Eye (tissue), 1 donor: ENCODE measurements around the gene BABAM1.
"Not testable (repeated sequence)": the region's sequence is repeated elsewhere in the genome, so short reads cannot be mapped to it uniquely, and the experiment has no call there.

Experiments used
- DNase-seq: peaks from one replicate; pipeline ENCODE4 v3.0.0-alpha.2; 2015

Gene BABAM1

DNA sequence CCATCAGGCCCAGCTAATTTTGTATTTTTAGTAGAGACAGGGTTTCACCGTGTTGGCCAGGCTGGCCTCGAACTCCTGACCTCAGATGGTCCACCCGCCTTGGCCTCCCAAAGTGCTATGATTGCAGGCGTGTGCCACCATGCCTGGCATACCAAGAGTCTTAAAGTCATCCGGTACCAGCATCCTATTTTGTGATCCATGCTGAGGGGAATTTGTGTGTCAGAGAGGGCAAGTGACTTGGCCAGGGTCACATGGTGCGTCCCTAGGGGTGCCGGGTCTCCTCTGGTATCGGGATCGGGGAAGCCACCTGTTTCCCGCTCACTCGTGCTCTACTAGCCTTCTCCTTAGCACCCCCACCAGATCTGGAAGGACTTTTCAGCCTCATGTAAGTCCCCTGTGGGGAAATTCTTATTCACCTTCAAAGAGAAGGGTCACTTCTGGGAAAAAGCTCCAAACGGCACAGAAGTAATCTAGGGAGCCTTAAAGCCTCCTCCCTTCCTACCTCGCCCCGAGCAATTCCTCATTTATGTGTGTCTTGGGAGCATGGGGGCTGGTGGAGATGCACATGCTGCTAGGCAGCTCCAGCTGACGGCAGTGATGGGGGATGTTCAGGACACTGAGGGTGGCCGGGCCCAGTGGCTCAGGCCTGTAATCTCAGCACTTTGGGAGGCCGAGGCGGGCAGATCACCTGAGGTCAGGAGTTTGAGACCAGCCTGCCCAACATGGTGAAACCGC, 8.4 kb downstream of the BABAM1 start:
- DNase-seq, result no peak

DNA sequence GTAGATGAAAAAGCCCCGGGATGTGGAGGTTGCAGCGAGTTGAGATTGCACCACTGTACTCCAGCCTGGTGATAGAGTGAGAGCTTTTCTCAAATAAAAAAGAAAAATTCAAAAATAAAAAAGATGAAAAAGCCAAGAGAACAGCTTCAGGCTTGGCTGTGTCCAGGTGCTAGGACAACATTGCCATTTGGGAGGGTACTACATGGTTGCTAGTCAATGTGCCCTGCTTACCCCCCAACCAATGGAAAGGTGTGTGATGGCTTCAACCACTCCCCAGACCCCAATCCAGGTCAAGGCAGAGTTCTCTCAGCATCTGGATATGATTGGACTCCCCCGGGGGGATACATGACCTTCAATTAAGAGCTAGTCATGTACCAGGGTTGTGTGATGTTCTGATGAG, 12.2 kb downstream of the BABAM1 start:
- no peak for DNase-seq

DNA sequence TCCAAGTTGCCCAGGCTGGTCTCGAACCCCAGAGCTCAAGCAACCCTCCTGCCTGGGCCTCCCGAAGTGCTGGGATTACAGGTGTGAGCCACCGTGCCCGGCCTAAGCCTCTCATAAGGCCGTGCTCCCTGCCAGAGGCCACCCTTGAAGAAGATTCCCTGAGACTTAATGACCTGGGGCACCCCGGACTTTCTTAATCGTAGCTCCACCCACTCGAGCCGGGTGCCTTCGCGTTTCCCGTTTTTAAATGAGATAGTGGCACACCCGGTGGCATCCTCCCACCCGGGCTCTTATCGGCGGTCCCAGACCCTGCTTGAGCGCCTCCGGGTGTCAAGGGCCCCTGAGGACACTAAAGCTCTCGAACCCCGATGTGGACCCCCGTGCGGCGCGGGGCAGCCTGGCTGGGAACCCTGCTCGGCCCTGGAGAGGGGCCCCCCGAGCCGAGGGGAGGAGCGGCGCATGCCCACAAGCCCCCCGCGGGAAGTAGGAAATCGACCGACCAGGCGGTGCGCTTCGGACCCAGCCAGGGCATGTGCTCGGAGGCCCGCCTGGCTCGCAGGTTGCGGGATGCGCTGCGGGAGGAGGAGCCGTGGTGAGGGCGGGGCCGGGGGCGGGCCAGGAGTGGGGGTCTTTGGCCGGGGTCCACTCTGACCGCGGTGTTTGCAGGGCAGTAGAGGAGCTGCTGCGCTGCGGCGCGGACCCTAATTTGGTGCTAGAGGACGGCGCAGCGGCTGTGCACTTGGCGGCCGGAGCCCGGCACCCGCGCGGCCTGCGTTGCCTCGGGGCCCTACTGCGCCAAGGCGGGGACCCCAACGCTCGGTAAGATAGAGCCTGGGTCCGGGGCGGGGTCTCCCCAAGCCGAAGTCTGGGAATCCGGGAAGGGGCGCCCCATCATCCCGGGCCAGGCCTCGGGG, 14.4 kb downstream of the BABAM1 start, which contains the start of gene ANKLE1:
Gene ANKLE1, plus strand, starts transcription at position 511 of the 914 bp plus-strand sequence. Its CDS starts 20 bp downstream, at position 531.
- peak; percentile 72 for DNase-seq

DNA sequence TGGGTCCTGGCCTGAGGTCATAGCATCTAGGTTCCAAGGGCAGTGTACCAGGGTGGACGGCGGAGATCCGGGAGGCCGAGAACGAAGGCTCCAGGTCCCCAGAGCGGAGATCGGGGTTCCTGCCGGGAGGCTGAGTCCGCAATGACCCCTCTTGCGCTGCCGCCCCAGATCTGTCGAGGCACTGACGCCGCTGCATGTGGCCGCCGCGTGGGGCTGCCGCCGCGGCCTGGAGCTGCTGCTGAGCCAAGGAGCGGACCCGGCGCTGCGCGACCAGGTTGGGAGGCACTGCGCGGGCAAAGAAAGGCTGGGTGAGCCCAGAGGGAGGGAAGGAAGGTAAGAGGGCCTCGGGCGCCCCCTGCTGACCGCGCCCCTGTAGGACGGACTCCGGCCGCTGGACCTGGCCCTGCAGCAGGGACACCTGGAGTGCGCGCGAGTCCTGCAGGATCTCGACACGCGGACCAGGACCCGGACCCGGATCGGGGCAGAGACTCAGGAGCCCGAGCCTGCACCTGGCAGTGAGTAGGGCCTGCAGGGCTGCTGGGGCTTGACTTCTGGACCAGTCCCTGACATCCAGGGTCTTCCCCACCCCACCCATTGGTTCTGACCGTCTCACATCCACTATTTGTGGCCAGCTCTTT, 15.4 kb downstream of the BABAM1 start:
- peak; percentile 93 for DNase-seq

DNA sequence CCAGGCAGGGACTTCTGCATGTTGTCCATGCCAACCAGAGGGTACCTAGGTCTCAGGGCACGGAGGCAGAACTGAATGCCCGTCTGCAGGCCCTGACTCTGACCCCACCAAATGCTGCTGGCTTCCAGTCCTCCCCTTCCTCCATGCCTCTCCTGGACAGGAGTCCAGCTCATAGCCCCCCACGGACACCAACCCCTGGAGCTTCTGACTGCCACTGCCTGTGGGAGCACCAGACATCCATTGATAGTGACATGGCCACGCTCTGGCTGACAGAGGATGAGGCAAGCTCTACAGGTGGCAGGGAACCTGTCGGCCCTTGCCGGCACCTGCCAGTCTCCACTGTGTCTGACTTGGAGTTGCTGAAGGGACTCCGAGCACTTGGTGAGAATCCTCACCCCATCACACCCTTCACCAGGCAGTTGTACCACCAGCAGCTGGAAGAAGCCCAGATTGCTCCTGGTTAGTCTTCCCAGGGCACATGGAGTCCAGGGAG, 16.3 kb downstream of the BABAM1 start:
- no peak for DNase-seq

DNA sequence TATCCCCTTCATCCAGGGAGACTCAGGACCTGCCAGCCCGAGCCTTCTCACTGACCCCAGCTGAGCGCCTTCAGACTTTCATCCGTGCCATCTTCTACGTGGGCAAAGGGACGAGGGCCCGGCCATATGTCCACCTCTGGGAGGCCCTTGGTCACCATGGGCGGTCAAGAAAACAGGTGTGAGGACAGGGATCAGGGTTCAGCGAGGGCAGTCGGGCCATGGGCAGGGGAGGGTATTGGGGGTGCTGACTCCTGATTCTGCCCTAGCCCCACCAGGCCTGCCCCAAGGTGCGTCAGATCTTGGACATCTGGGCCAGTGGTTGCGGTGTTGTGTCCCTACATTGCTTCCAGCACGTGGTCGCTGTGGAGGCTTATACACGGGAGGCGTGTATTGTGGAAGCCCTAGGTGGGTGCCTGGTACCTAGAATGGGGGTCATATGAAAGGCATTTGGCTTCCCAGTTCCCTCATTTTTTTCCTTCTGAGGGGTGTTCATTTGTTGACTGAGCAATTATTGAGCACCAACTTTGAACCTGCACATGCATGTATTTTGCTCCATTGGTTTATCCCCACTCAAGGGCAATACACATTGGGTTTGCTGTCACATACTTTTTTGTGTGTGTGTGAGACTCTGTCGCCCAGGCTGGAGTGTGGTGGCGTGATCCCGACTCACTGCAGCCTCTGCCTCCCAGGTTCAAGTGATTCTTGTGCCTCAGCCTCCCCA, 18.3 kb downstream of the BABAM1 start:
- DNase-seq, result no peak

DNA sequence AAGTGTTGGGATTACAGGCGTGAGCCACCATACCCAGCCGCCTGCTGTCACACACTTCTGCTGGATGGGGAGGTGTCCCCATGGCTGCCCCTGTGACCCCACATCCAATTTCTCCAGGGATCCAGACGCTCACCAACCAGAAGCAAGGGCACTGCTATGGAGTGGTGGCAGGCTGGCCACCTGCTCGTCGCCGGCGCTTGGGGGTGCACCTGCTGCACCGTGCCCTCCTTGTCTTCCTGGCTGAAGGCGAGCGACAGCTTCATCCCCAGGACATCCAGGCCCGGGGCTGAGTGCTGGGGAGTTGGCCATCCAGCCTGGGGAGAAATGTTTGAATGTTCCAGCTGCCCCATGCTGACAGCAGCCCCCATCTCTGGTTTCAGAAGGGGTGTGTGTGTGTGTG, 19.0 kb downstream of the BABAM1 start:
- no peak for DNase-seq

DNA sequence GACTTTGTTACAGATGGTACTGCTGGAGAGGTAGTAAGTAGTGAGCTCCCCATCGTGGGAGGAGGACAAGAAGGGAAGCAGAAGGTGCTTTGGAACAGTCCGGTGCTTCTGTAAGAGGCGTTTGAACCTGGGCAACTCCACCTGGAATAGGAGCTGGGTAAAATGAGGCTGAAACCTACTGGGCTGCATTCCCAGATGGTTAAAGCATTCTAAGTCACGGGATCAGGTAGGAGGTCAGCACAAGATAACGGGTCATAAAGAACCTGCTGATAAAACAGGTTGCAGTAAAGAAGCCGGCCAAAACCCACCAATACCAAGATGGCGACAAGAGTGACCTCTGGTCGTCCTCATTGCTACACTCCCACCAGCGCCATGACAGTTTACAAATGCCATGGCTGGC, 19.5 kb downstream of the BABAM1 start:
- no peak for DNase-seq

DNA sequence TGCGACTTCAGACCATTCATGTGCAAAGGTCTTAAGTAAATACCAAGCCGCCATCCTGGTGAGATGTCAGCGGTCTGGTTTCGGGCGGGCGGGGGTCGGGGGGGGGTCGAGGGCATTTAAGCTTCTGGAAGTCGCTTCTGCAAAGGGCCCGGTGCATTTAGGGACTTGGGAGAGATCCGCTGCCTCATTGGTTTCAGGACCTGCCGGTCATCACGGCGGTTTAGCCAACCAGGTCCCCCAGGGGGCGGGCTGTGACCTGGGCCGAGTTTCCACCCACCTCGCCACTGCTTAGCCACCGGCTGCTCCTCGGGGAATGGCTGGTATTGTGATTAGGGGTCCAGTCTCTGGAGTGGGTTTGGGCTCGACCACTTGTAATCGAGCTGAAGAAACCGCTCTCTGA, 22.2 kb downstream of the BABAM1 start:
- peak; percentile 84 for DNase-seq

DNA sequence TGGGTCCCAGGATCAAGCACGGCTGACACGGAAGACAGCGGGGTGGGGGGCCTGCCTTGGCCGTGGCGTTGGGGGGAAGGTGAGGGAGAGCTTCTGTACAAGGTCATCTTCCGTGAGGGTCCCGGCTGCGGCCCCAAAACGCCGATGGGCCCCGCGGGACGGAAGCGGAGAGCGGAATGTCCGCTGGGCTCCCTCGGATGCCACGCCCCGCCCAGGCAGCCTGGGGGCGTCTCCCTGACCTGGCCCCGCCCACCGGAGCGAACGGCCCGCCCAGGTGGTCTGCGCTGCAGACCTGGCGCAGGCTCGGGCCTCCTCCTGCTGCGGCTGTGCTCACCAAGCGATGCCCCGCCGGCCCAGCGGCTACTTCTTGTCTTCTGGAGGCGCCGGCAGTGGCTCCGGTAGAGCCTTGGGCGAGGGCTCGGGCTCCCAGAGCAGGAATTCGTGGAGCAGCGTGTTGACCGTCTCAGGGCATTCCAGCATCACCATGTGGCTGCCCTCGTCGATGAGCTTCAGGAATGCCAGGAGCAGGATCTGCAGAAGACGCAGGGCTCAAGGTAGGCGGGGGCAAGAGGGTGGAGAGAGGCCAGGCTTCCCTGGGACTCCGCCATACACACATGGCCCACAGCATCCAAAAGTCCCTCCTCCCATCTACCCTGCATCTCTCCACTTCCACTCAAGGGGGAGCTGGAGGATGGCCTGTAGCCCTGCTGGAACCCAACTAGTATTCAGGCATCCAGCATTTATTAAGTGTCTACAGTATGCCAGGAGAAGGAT, 25.2 kb downstream of the BABAM1 start:
- peak; percentile 86 for DNase-seq

DNA sequence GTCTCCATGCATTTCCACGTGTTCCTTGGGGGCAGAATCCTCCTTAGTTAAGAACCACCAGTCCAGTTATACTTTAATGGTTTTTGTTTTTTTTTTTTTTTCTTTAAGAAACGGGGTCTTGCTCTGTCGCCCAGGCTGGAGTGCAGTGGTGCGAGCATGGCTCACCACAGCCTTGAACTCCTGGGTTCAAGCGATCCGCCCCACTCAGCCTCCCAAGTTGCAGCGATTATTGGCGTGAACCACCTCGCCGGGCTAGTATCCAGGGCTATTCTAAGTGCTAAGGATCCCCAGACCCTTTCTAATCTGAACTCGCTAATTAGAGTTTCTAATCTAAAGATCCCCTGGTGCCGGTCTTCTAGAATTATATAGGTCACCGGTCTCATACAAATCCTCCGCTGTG, 26.4 kb downstream of the BABAM1 start:
- no peak for DNase-seq

DNA sequence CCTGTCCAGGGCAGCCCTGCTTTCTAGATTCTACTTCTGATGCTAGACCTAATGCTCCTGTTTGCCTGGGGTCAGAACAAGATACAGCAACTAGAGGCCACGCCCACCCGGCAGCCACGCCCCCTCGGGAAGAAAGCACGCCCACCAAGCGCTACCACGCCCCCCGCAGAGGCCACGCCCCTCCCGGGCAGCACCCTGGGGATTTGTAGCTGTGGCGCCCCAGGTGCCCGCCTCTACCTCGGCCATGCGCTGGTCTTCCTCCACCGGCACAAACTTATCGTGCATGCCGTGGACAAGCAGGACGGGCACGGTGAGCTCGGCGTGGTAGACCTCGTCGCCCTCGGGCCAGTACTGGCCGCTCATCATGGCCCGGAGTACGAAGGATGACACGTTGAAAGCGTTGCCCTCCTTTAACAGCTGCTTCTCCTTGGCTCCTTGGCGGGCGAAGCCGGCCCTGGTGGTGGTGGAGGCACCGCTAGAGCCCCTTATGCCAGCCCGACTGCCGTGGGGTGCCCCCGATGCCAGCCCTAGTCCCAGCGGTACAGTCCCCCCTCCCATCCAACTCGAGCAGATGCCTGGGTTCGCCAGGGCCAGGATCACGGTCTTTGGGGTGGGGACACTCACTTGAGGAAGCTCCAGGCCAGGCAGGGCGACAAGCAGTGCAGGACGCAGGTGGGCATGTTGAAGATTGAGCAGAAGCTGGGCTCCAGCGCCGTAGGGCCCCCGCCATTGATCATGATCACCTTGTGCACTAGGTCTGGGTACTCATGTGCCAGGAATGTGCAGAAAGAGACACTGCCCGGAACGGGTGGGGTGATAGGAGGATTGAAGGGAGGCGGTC, 27.0 kb downstream of the BABAM1 start:
- no peak for DNase-seq

DNA sequence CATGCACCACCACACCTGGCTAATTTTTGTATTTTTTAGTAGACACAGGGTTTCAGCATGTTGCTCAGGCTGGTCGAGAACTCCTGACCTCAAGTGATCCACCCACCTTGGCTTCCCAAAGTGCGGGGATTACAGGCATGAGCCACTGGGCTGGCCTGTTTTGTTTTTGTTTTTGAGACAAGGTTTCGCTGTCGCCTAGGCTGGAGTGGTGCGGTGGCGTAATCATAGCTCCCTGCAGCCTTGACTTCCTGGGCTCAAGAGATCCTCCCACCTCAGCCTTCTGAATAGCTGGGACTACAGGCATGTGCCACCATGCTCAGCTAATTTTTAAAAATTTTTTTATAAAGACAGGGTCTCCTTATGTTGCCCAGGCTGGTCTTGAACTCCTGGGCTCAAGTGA, 28.3 kb downstream of the BABAM1 start:
- not testable (repeated sequence) for DNase-seq

DNA sequence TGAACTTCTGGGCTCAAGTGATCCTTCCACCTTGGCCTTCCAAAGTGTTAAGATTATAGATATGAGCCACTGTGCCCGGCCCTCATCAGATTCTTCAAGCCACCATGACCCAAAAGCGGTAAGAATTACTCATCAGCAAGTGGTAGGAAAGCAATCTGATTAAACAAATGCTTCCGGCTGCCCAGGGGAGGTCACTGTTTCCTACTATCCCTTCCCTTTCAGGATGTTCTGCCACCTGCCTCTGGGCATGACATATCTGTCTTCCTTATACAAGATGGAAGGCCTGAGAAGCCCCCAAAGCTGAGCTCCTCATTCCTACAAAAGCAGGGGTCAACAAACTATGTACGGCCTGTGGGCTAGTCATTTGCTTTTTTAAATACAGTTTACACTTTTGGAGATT, 29.0 kb downstream of the BABAM1 start:
- DNase-seq, result no peak

DNA sequence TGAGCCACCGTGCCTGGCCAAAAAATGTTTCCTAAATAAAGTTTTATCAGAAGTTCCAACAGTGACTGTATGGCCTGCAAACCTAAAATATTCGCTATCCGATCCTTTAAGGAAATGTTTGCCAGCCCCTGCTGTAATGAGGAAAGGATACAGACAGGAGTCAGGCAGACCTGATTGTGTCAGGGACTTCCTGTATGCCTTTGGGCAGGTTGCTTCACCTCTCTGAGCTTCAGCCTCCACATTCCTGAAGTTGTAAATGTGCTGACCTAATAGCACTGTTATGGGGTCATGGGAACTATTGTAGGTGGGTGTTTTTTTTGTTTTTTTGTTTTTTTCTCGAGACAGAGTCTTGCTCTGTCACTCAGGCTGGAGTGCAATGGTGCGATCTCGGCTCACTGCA, 29.7 kb downstream of the BABAM1 start:
- DNase-seq, result no peak

DNA sequence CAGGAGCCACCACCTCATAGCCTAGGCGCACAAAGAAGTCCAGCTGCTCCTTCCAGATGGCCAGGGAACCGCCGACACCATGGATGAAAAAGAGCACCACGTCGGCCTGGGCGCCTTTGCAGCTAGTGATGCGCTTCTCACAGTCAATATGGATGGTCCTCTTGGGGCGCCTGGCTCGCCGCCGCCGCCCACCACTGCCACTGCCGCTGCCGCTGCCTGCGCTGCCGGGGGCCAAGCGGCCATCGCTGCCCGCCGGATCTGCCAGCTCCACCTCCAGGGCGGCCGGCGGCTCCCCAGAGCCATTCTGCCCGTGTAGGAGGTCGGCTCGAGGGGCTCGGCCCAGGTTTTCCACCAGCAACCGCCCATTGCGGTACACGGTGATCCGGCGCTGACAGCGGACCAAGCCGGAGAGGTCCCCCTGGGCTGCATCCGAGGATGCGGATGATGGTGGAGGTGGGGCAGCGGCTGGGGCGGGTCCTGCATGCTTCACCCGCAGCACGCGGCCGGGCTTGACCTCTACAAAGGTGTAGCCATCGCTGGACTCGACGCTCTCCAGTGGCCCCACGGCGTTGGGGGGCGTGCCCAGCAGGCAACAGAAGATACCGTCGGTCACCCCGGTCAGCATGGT, 33.9 kb downstream of the BABAM1 start:
- DNase-seq, result no peak

DNA sequence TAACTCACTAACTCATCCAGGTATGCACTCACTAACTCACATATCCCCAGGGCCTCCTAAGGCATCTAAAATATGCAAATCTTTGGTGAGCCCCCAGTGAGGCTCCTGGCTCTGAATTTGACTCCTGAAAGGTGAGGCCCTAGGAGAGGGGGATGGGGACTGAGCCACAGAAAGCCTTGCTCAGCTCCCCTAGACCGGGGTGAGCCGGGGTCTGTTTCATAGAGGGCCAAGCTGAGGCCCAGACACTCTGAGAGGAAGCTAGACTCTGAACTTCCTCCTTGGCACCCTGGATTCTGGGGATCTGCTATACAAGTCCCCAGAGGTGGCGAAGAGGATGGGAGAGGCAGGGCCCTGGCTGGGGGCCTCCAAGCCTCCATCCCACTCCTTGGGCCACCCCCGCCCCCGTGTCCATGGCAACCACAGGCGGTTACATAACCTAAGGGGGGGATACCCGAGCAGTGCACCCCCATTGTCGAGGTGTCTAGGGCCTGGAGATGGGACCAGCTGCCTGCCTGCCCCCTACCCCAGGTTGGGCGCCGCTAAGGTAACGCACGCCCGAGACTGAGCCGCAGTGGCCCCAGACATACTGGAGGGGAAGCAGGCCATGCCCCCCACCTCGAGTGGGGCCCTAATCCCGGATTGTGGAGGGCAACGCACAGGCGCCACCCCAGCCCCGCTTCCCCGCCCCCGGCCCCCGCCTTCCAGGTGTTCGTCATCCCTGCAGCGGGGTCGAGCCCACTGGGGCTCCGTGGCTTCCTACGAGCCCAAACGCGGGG, 35.3 kb downstream of the BABAM1 start:
- DNase-seq, result peak; percentile 24

DNA sequence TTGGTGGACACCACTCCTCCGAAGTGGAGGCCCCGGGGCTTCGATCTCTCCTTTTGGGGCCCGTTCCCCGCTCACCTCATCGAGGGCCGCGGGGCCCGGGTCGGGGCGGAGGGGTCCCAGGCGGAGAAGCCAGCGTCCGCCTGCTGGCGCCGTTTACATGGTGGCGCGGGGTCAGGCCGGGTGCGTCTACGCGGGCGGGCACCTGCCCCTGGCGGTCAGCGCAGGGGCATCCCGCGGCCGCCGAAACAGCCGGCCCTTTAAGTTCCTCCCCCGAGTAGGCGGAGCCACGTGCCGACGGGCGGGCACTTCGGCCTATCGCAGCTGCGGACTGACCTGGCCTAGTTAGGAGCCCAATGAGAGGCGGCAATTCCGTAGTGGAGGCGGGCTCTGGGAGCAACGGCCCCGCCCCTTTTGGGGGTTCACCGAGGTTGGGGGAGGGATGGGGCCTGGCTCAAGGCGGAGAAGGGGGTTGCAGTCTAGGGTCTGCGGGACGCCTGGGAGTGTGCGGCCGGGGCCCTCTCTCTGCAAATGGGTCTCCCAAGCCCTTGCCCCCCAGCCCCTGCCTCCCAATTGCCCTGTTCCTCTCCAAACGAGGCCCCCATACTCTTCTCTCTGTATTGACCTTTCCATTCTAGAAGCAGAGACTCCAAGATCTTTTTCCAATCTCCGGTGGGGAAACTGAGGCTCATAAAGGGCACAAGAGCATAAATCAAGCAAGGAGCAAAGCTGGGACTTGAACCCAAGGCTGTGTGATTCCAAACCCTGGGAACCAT, 36.1 kb downstream of the BABAM1 start, which contains the start of gene ABHD8:
Gene ABHD8, minus strand, starts transcription at position 259 of the 773 bp plus-strand sequence. CDS start 1,809 bp downstream, outside the sequence.
- peak; percentile 98 for DNase-seq

DNA sequence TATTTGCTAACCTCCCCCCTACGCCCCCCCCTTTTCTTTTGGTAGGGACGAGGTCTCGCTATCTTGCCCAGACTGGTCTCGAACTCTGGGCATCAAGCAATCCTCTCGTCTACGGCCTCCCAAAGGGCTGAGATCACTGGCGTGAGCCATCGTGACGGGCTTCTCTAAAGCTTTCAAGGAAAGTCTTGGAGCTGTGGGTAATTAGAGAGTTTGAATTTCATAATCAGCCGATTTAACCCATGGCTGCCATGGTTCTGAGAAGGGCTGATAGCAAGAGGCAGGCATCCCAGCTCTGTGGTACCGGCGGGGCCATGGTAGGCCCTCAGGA, 36.7 kb downstream of the BABAM1 start:
- DNase-seq, result no peak
